Activated naive CD4-positive, alpha-beta T cell treated with anti-CD3 and anti-CD28 coated beads, Interleukin-2, amount 10 ng/mL, durations not matched to agents 7 days and 5 days (primary cell): ENCODE data around the gene MECP2.
"Not testable (repeated sequence)": the region's sequence is repeated elsewhere in the genome, so short reads cannot be mapped to it uniquely, and the experiment has no call there.

Source experiments
- CTCF ChIA-PET: fragments of 350-600 bp; sonication (Branson Sonifier 250); formaldehyde crosslinking; loops from one replicate; lab custom pipeline; 2021; ENCODE audit warnings: antibody characterized with exemption; lab: Charles Lee
- DNase-seq: peaks from one replicate; pipeline ENCODE4 v3.0.0-alpha.2; 2020
- H3K27ac Mint-ChIP-seq: one replicate; pipeline ENCODE4 v1.8.0; 2021; ENCODE audit warnings: mild to moderate bottlenecking, moderate library complexity, mixed read lengths
- H3K27me3 Mint-ChIP-seq: one replicate; pipeline ENCODE4 v1.8.0; 2021; ENCODE audit warnings: mild to moderate bottlenecking, mixed read lengths
- H3K36me3 Mint-ChIP-seq: one replicate; pipeline ENCODE4 v1.8.0; 2021; ENCODE audit warnings: mixed read lengths
- H3K4me1 Mint-ChIP-seq: one replicate; pipeline ENCODE4 v1.8.0; 2021; ENCODE audit warnings: mixed read lengths
- H3K4me3 Mint-ChIP-seq: one replicate; pipeline ENCODE4 v1.8.0; 2021; ENCODE audit warnings: mild to moderate bottlenecking, moderate library complexity, mixed read lengths
- H3K9me3 Mint-ChIP-seq: one replicate; pipeline ENCODE4 v1.8.0; 2021; ENCODE audit warnings: mixed read lengths

The MECP2 gene

GRCh38 chrX:154097589-154098541 is at the start of gene MECP2:
Gene MECP2 (minus strand): TSS chrX:154097717.
- H3K4me1 Mint-ChIP-seq: peaks cover 47% of the 10 kb centered on the region
- DNase-seq: peak; percentile 93
- H3K36me3 Mint-ChIP-seq: peaks cover 13% of the 10 kb centered on the region
- H3K27ac Mint-ChIP-seq: peak within 1 kb of the TSS; percentile 93
- CTCF ChIA-PET: interaction anchor here (0.6 kb wide), 1 partner anchor 197 kb away, joined by 3 read pairs; no protein-coding TSS in a partner anchor
- no peaks in the 10 kb centered on the region for H3K9me3 Mint-ChIP-seq
- peak within 1 kb of the TSS; percentile 97 for H3K4me3 Mint-ChIP-seq
- H3K27me3 Mint-ChIP-seq: peaks cover 17% of the 10 kb centered on the region

GRCh38 chrX:154144010-154144409 is 46.5 kb upstream of the MECP2 start, which contains the start of gene OPN1LW:
Gene OPN1LW (plus strand): TSS chrX:154144243. CDS start chrX:154144284, 41 bp downstream.
- H3K27me3 Mint-ChIP-seq, H3K27ac Mint-ChIP-seq, DNase-seq, H3K36me3 Mint-ChIP-seq, H3K4me3 Mint-ChIP-seq, H3K9me3 Mint-ChIP-seq, H3K4me1 Mint-ChIP-seq, CTCF ChIA-PET: not testable (repeated sequence)

- H3K36me3 Mint-ChIP-seq: no peaks in the 10 kb centered on the region
- H3K27ac Mint-ChIP-seq: no peak overlapping the region
- CTCF ChIA-PET: no interaction called here
- H3K9me3 Mint-ChIP-seq: no peaks in the 10 kb centered on the region
- H3K27me3 Mint-ChIP-seq: peaks cover 7% of the 10 kb centered on the region
- no peak for DNase-seq
- peaks cover 9% of the 10 kb centered on the region for H3K4me1 Mint-ChIP-seq
- H3K4me3 Mint-ChIP-seq: no peak overlapping the region
Observed at GRCh38 chrX:154142950-154143745, 45.6 kb upstream of the MECP2 start.

- no peak overlapping the region for H3K27ac Mint-ChIP-seq
- H3K9me3 Mint-ChIP-seq: no peaks in the 10 kb centered on the region
- no peak for DNase-seq
- CTCF ChIA-PET: no interaction called here
- H3K4me1 Mint-ChIP-seq: peaks cover 12% of the 10 kb centered on the region
- H3K4me3 Mint-ChIP-seq: no peak overlapping the region
- H3K36me3 Mint-ChIP-seq: no peaks in the 10 kb centered on the region
- peaks cover 7% of the 10 kb centered on the region for H3K27me3 Mint-ChIP-seq
Observed at GRCh38 chrX:154142386-154142785, 44.9 kb upstream of the MECP2 start.

- H3K36me3 Mint-ChIP-seq: no peaks in the 10 kb centered on the region
- H3K27me3 Mint-ChIP-seq: peaks cover 7% of the 10 kb centered on the region
- H3K9me3 Mint-ChIP-seq: no peaks in the 10 kb centered on the region
- H3K27ac Mint-ChIP-seq: no peak overlapping the region
- H3K4me3 Mint-ChIP-seq: no peak overlapping the region
- CTCF ChIA-PET: interaction anchor here (1.5 kb wide), 1 partner anchor 168 kb away, joined by 3 read pairs; no protein-coding TSS in a partner anchor
- no peak for DNase-seq
- peaks cover 25% of the 10 kb centered on the region for H3K4me1 Mint-ChIP-seq
Observed at GRCh38 chrX:154140742-154141141, 43.2 kb upstream of the MECP2 start.

- H3K27me3 Mint-ChIP-seq: peaks cover 7% of the 10 kb centered on the region
- no peak for DNase-seq
- no peak overlapping the region for H3K27ac Mint-ChIP-seq
- H3K36me3 Mint-ChIP-seq: no peaks in the 10 kb centered on the region
- no peak overlapping the region for H3K4me3 Mint-ChIP-seq
- CTCF ChIA-PET: interaction anchor here (1.5 kb wide), 1 partner anchor 168 kb away, joined by 3 read pairs; no protein-coding TSS in a partner anchor
- H3K4me1 Mint-ChIP-seq: peaks cover 29% of the 10 kb centered on the region
- no peaks in the 10 kb centered on the region for H3K9me3 Mint-ChIP-seq
Observed at GRCh38 chrX:154140206-154140605, 42.7 kb upstream of the MECP2 start.

- H3K4me3 Mint-ChIP-seq: no peak overlapping the region
- H3K4me1 Mint-ChIP-seq: peaks cover 31% of the 10 kb centered on the region
- H3K9me3 Mint-ChIP-seq: no peaks in the 10 kb centered on the region
- DNase-seq: no peak
- H3K27me3 Mint-ChIP-seq: peaks cover 6% of the 10 kb centered on the region
- CTCF ChIA-PET: no interaction called here
- no peaks in the 10 kb centered on the region for H3K36me3 Mint-ChIP-seq
- no peak overlapping the region for H3K27ac Mint-ChIP-seq
Observed at GRCh38 chrX:154138857-154139256, 41.3 kb upstream of the MECP2 start.

- Mint-ChIP-seq H3K4me3 (peak overlapping the region; percentile 57), H3K9me3 (no peaks in the 10 kb centered on the region), H3K27ac (peak overlapping the region; percentile 97), H3K36me3 (no peaks in the 10 kb centered on the region), H3K4me1 (peaks cover 31% of the 10 kb centered on the region), H3K27me3 (peaks cover 3% of the 10 kb centered on the region)
- peak; percentile 77 for DNase-seq
- CTCF ChIA-PET: interaction anchor here (0.6 to 0.9 kb wide), 3 partner anchors 26 to 173 kb away, joined by 3 read pairs; no protein-coding TSS in a partner anchor
Observed at GRCh38 chrX:154136627-154137161, 39.2 kb upstream of the MECP2 start.

GRCh38 chrX:154135458-154136229 is 38.1 kb upstream of the MECP2 start:
- peaks cover 3% of the 10 kb centered on the region for H3K27me3 Mint-ChIP-seq

GRCh38 chrX:154132366-154132765 is 34.8 kb upstream of the MECP2 start:
- Mint-ChIP-seq H3K36me3 (no peaks in the 10 kb centered on the region), H3K4me1 (peaks cover 19% of the 10 kb centered on the region), H3K4me3 (no peak overlapping the region), H3K27ac (no peak overlapping the region), H3K27me3 (no peaks in the 10 kb centered on the region), H3K9me3 (no peaks in the 10 kb centered on the region)
- CTCF ChIA-PET: no interaction called here
- no peak for DNase-seq

More at GRCh38 chrX:154135458-154136229, 38.1 kb upstream of the MECP2 start:
- peak overlapping the region; percentile 57 for H3K4me3 Mint-ChIP-seq
- peak overlapping the region; percentile 97 for H3K27ac Mint-ChIP-seq
- H3K36me3 Mint-ChIP-seq: no peaks in the 10 kb centered on the region
- peak; percentile 24 for DNase-seq
- CTCF ChIA-PET: interaction anchor here (0.6 kb wide), 1 partner anchor 175 kb away, joined by 3 read pairs; no protein-coding TSS in a partner anchor
- no peaks in the 10 kb centered on the region for H3K9me3 Mint-ChIP-seq
- peaks cover 31% of the 10 kb centered on the region for H3K4me1 Mint-ChIP-seq

GRCh38 chrX:154131955-154132354 is 34.4 kb upstream of the MECP2 start:
- Mint-ChIP-seq H3K36me3 (no peaks in the 10 kb centered on the region), H3K4me1 (peaks cover 16% of the 10 kb centered on the region), H3K27ac (no peak overlapping the region), H3K4me3 (no peak overlapping the region), H3K9me3 (no peaks in the 10 kb centered on the region), H3K27me3 (no peaks in the 10 kb centered on the region)
- CTCF ChIA-PET: no interaction called here
- DNase-seq: no peak

- Mint-ChIP-seq H3K4me1 (peaks cover 35% of the 10 kb centered on the region), H3K27me3 (peaks cover 3% of the 10 kb centered on the region), H3K4me3 (no peak overlapping the region), H3K27ac (no peak overlapping the region), H3K36me3 (no peaks in the 10 kb centered on the region), H3K9me3 (no peaks in the 10 kb centered on the region)
- DNase-seq: no peak
- CTCF ChIA-PET: no interaction called here
Observed at GRCh38 chrX:154126101-154126500, 28.6 kb upstream of the MECP2 start.

GRCh38 chrX:154125391-154126040 is 28.0 kb upstream of the MECP2 start:
- Mint-ChIP-seq H3K4me1 (peaks cover 35% of the 10 kb centered on the region), H3K36me3 (no peaks in the 10 kb centered on the region), H3K27ac (no peak overlapping the region), H3K9me3 (no peaks in the 10 kb centered on the region), H3K4me3 (no peak overlapping the region), H3K27me3 (peaks cover 3% of the 10 kb centered on the region)
- no peak for DNase-seq
- CTCF ChIA-PET: no interaction called here
